Activated CD4-positive, alpha-beta T cell treated with anti-CD3 and anti-CD28 coated beads, Interleukin-10, Interleukin-2, amounts not matched to agents 100 ng/mL and 50 ng/mL, durations not matched to agents 16 hours and 8 hours (primary cell): ENCODE measurements around the gene TELO2.

Experiments
- DNase-seq: peaks from one replicate; pipeline ENCODE4 v3.0.0-alpha.2; 2020

The TELO2 gene

GRCh38 chr16:1524366-1524765 is 31.2 kb downstream of the TELO2 start:
- DNase-seq = no peak

- no peak for DNase-seq
Measured at GRCh38 chr16:1525871-1526607, 32.9 kb downstream of the TELO2 start.

GRCh38 chr16:1526608-1527555 is 33.7 kb downstream of the TELO2 start:
- no peak for DNase-seq

- DNase-seq = no peak
Measured at GRCh38 chr16:1527836-1528811, 35.0 kb downstream of the TELO2 start.

GRCh38 chr16:1528921-1529537 is 35.9 kb downstream of the TELO2 start:
- no peak for DNase-seq

GRCh38 chr16:1530349-1530882 is 37.3 kb downstream of the TELO2 start:
- no peak for DNase-seq

GRCh38 chr16:1530883-1531637 is 37.9 kb downstream of the TELO2 start:
- DNase-seq = no peak

GRCh38 chr16:1531638-1531910 is 38.4 kb downstream of the TELO2 start:
- DNase-seq = no peak

- no peak for DNase-seq
Measured at GRCh38 chr16:1532081-1532760, 39.1 kb downstream of the TELO2 start.

- no peak for DNase-seq
Measured at GRCh38 chr16:1532771-1533170, 39.6 kb downstream of the TELO2 start.

- peak; percentile 69 for DNase-seq
Measured at GRCh38 chr16:1533443-1533951, 40.3 kb downstream of the TELO2 start, which contains the start of gene TMEM204. TMEM204 (plus strand) TSS chr16:1533666; CDS start chr16:1534276, 610 bp downstream.

- DNase-seq = peak; percentile 33
Measured at GRCh38 chr16:1534021-1535020, 41.2 kb downstream of the TELO2 start.

GRCh38 chr16:1535391-1536291 is 42.5 kb downstream of the TELO2 start:
- peak; percentile 49 for DNase-seq

GRCh38 chr16:1536601-1537000 is 43.4 kb downstream of the TELO2 start:
- no peak for DNase-seq

GRCh38 chr16:1537138-1537577 is 44.0 kb downstream of the TELO2 start:
- DNase-seq = no peak

GRCh38 chr16:1537763-1538289 is 44.7 kb downstream of the TELO2 start:
- DNase-seq = peak; percentile 44

GRCh38 chr16:1538804-1539520 is 45.8 kb downstream of the TELO2 start:
- DNase-seq = peak; percentile 39
